Measurements from ENCODE around the gene PPP3CA. TPM values are rescaled to one million over a fixed set of nuclear protein-coding genes. Genes with fewer than 3 reads are reported as not detected.
"Not testable (repeated sequence)": the region's sequence is repeated elsewhere in the genome, so short reads cannot be mapped to it uniquely, and the experiment has no call there.

The PPP3CA gene
- total RNA-seq, 1 donor from 2014 or later: 15.2 TPM

GRCh38 chr4:101000496-101000895, 346.8 kb downstream of the PPP3CA start:
- intact Hi-C loops (cut with DNase I): no loop called here
- DNase-seq (ENCODE audit: low spot score): no peak

DNA sequence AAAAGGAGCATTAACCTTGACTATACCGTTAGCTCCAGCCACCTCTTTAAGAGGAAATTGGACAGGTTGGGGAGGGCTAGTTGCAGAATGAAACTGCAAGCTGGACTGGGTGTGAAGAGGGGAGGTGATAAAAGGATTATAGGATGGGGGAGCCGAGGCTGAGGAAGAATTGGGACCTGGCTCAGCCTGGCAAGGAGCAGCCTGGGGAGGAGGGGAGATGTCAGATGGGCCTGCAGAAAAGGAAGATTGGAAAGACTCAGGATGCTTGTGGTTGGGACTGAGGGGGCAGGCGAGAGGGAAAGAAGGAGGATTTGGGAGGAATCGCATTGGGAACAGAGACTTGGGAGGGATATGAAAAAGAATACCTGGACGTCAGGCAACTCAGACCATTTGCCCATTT, 351.7 kb downstream of the PPP3CA start:
- DNase-seq (ENCODE audit: low spot score): no peak

DNA sequence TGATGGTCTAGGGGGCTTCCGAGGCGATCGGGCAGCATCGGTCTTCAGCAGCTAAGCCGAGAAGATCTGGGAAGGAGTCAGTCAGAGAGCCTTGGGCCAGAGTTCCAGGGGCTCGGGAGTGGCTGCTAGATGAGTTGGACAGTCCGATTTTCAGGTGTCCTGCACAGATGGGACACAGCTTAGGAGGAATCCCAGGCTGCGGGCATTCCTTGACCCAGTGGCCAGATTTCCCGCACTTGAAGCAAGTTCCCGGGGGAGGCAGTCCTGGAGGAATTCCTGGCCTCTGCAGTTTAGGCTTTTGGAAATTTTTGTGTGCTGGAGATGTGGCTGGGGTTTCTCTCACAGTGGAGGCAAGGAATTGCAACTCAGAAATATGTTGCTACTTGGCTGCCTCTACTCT, 352.3 kb downstream of the PPP3CA start:
- intact Hi-C loops (cut with DNase I); DNase-seq (ENCODE audit: low spot score): not testable (repeated sequence)

More for the DNA sequence above, 351.7 kb downstream of the PPP3CA start:
- intact Hi-C loops (cut with DNase I): no loop called here

GRCh38 chr4:100991332-100992069, 355.8 kb downstream of the PPP3CA start:
- DNase-seq (ENCODE audit: low spot score); intact Hi-C loops (cut with DNase I): not testable (repeated sequence)

- DNase-seq (ENCODE audit: low spot score): no peak
- intact Hi-C loops (cut with DNase I): no loop called here
These were observed 357.9 kb downstream of the PPP3CA start for GRCh38 chr4:100989401-100989800.

DNA sequence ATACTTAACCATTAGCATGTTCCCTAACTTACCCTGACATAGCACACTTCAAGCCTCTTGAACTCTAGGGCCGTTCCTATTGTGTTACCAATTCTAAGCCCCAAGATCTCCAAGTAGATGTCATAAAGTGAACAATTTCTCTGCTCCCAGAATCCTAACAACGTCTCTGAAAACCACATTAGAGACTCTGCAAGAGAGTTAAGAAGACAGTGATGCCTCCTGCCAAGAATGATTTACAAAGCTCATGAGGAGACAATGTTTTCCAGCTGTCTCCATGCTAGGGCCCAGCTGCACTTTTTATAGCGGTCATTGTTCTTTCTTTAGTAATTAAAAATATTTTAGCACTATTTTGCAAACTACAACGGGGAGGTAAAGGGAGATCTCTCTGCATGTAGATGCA, 358.4 kb downstream of the PPP3CA start:
- DNase-seq (ENCODE audit: low spot score): no peak
- intact Hi-C loops (cut with DNase I): no loop called here

DNA sequence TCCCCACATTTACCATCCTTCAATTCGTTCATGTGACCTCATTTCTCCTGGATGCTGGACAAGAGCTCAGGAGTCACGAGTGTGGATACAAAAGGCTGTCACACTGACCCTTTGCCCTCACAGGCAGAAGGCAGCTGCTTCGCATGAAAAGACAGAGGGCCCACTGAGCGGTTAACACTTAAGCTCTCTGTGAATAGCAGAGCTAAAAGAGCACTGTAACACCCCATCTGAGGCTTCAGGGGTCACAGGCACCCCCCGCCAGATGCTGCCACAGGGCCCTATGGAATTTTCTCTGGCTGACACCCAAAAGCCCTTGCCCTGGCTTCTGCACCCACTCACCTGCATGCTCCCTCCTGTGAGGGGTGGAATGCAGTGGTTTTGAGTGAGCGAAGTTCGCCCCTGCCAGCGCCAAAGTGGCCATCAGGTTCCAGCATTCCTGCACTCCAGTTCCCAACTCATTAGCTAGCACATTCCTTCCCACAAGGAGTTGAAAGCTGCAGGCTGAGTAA, 360.9 kb downstream of the PPP3CA start:
- intact Hi-C loops (cut with DNase I): no loop called here
- DNase-seq (ENCODE audit: low spot score): no peak

DNA sequence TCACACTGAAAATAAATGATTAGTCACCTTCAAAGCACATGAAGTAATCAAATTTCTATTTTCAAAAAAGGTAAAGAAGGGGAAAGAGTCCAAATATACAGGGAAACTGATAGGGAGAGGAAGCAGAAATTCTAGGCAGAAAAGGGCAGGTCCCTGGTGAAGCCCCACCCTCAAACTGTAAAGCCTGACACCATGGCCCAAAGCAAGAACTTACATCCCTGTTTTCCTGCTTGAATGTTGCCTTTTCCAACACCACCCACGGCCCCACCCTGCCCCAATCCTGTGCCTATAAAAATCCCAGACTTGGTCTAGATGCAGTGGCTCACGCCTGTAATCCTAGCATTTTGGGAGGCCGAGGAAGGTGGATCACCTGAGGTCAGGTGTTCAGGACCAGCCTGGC, 361.8 kb downstream of the PPP3CA start:
- DNase-seq (ENCODE audit: low spot score): no peak
- intact Hi-C loops (cut with DNase I): no loop called here

- intact Hi-C loops (cut with DNase I): no loop called here
- DNase-seq (ENCODE audit: low spot score): no peak
These were observed 362.4 kb downstream of the PPP3CA start for GRCh38 chr4:100984901-100985300.

DNA sequence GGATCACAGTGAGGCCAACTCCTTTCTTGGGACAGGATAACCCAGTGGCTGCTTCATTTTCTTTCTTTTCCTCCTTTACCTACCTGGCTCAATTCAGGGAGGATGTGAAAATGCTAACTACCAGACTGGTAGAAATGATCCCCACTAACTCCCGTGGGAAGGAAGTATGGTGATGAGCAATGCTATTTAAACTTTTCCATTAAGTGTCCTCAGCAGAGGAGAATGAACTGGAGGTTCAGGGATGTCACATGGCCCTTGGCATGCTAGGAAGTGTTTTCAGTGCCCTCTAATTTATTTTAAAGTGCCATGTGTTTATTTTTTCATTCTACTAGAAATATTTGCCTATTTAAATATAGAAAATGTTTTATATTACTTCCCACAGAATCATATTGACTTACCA, 363.9 kb downstream of the PPP3CA start:
- no peak for DNase-seq (ENCODE audit: low spot score)
- intact Hi-C loops (cut with DNase I): no loop called here

- intact Hi-C loops (cut with DNase I): no loop called here
- no peak for DNase-seq (ENCODE audit: low spot score)
These were observed 365.0 kb downstream of the PPP3CA start for GRCh38 chr4:100982345-100982744.

GRCh38 chr4:100981447-100982204, 365.7 kb downstream of the PPP3CA start:
- intact Hi-C loops (cut with DNase I): no loop called here
- no peak for DNase-seq (ENCODE audit: low spot score)

DNA sequence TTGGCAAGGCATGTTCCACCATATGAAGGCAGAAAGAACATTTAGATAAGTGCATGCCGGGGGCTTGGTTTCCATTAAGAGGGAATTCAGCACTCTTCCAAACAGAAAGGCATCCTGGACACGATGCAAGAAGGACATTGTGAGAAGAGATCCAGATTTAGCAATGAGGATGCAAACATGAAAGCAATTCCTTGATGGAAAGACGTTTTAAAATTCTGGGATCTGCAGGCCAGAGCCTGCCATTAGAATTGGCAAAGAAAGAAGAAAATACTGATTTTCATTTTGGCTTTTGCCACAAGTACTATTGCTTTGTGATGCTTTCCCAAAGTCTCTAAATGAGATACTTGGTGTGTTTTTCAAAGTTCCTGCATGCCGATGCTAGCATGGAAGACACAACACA, 367.6 kb downstream of the PPP3CA start:
- intact Hi-C loops (cut with DNase I): no loop called here

DNA sequence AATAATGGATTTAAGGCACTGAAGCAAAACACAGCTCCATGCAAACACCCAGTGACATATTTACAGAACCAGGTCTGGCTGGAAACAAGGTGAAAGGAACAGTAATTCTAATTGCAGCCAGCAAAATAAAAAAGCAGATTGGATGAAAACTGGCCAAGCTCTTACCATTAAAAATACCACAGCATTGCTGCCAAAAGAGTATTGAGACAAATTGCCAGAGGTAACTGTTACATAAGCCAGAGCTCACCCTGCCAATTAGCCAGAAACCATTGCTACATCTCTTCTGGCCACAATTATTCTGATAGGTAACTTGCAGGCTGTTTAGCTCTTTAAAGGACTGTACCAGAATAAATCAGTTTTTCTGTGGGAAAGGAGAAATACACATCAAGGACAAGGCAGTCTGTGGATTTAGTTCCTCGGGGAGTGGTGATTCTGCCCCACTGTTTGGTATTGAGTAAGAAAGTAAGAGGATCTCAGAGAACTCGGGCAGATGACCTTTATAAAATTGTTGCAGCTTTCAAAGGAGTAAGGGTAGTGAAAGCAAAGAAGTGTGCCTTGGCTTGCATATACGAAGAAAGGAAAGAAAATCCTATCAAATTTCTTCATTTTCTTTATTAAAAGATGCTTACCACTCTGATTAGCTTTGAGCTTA, 369.5 kb downstream of the PPP3CA start:
- no peak for DNase-seq (ENCODE audit: low spot score)

More for the DNA sequence above, 367.6 kb downstream of the PPP3CA start:
- DNase-seq (ENCODE audit: low spot score): no peak

DNA sequence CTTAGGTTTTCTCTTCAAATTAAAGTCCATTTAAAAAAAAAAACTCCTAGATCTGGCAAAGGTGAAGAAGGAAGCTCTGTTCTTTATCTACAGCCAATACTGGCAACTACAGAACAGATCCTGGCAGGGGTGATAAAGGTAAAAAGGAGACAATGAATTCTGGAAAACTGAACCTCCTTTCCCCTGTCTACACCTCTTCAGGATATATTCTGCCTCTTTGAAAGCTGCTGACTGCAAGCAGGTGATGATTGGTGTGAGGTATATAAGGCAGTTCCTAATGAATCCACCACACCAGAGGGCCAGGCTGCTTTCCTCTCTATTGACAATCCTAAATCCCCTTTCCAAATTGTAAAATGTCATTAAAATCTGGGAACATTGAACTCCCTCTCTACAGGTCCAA, 370.1 kb downstream of the PPP3CA start:
- intact Hi-C loops (cut with DNase I): no loop called here
- no peak for DNase-seq (ENCODE audit: low spot score)

More for the DNA sequence above, 369.5 kb downstream of the PPP3CA start:
- intact Hi-C loops (cut with DNase I): no loop called here

Small RNAs within 50 kb of the gene (microRNA-seq; reads per million reads assigned to microRNA genes)
- gene MIR1255A (not detected), gene MIR8066 (not detected)

All from cardiac septum (tissue), 1 donor.